ENCODE results near the gene LAPTM5. TPM values are rescaled to one million over a fixed set of nuclear protein-coding genes. Genes with fewer than 3 reads are reported as not detected.

Gene LAPTM5
- total RNA-seq, 1 experiment from 2014 or later = not detected

GRCh38 chr1:30762152-30762929 is 4.8 kb upstream of the LAPTM5 start:
- H3K79me2 ChIP-seq (ENCODE audit: low read length) = no peaks in the 10 kb centered on the region
- ChIA-PET CTCF (no interaction called here), POLR2A (ENCODE audit: unreplicated experiment) (no interaction called here)
- BruUV-seq (replicated peaks) = no TSS peak
- H3K27me3 ChIP-seq (ENCODE audit: low read length) = no peaks in the 10 kb centered on the region
- no peaks in the 10 kb centered on the region for H3F3A ChIP-seq (ENCODE audit: low read length, unreplicated experiment)
- H3K4me3 ChIP-seq (ENCODE audit: low read length) = no peak overlapping the region
- DNase-seq (no peak), ATAC-seq (no peak)
- intact Hi-C loops (cut with micrococcal nuclease) = no loop called here
- no peaks in the 10 kb centered on the region for H3K9me2 ChIP-seq (replicated peaks; ENCODE audit: low read length)
- H3K9ac ChIP-seq (ENCODE audit: low read length) = no peak overlapping the region
- H4K20me1 ChIP-seq (ENCODE audit: low read length) = no peaks in the 10 kb centered on the region
- H2AFZ ChIP-seq (ENCODE audit: low read length) = no peak overlapping the region
- no peaks in the 10 kb centered on the region for H3K36me3 ChIP-seq (ENCODE audit: low read depth, low read length)
- no peak overlapping the region for H3K27ac ChIP-seq (ENCODE audit: low read length)
- no peak overlapping the region for H3K4me2 ChIP-seq (ENCODE audit: low read length)
- H3K4me1 ChIP-seq (ENCODE audit: insufficient read depth, low read length) = peaks cover 2% of the 10 kb centered on the region
- no peaks in the 10 kb centered on the region for H3K9me3 ChIP-seq (ENCODE audit: low read length)
- no peak for TF ChIP-seq EZH2 (IDR thresholded peaks at IDR 0.05; ENCODE audit: low read length, unreplicated experiment)
- TF ChIP-seq CTCF (conservative IDR thresholded peaks at IDR 0.05; ENCODE audit: low read depth, low read length) = no peak
- TF ChIP-seq EZH2phosphoT487 (IDR thresholded peaks at IDR 0.05; ENCODE audit: borderline replicate concordance, low read length) = no peak

- POLR2A ChIA-PET (ENCODE audit: unreplicated experiment) = no interaction called here
Observed at GRCh38 chr1:30761381-30762151, 4.0 kb upstream of the LAPTM5 start.

More at GRCh38 chr1:30761381-30762151, 4.0 kb upstream of the LAPTM5 start:
- Histone ChIP-seq H3K9me2 (replicated peaks; ENCODE audit: low read length) (no peaks in the 10 kb centered on the region), H3K4me3 (ENCODE audit: low read length) (no peak overlapping the region), H3K9ac (ENCODE audit: low read length) (no peak overlapping the region), H3K9me3 (ENCODE audit: low read length) (no peaks in the 10 kb centered on the region), H3K36me3 (ENCODE audit: low read depth, low read length) (no peaks in the 10 kb centered on the region), H3K79me2 (ENCODE audit: low read length) (no peaks in the 10 kb centered on the region), H3F3A (ENCODE audit: low read length, unreplicated experiment) (no peaks in the 10 kb centered on the region), H3K4me1 (ENCODE audit: insufficient read depth, low read length) (peaks cover 9% of the 10 kb centered on the region), H4K20me1 (ENCODE audit: low read length) (no peaks in the 10 kb centered on the region), H3K27me3 (ENCODE audit: low read length) (no peaks in the 10 kb centered on the region), H3K27ac (ENCODE audit: low read length) (no peak overlapping the region), H2AFZ (ENCODE audit: low read length) (no peak overlapping the region), H3K4me2 (ENCODE audit: low read length) (no peak overlapping the region)
- ATAC-seq (no peak), DNase-seq (no peak)
- intact Hi-C loops (cut with micrococcal nuclease) = no loop called here
- BruUV-seq (replicated peaks) = no TSS peak
- CTCF ChIA-PET = no interaction called here
- TF ChIP-seq EZH2phosphoT487 (IDR thresholded peaks at IDR 0.05; ENCODE audit: borderline replicate concordance, low read length) (no peak), CTCF (conservative IDR thresholded peaks at IDR 0.05; ENCODE audit: low read depth, low read length) (no peak)

All from PC-3 (cell line).